ENCODE measurements around the gene TRIM49D2.
"Not testable (repeated sequence)": the region's sequence is repeated elsewhere in the genome, so short reads cannot be mapped to it uniquely, and the experiment has no call there.

TRIM49D2 gene, protein sequence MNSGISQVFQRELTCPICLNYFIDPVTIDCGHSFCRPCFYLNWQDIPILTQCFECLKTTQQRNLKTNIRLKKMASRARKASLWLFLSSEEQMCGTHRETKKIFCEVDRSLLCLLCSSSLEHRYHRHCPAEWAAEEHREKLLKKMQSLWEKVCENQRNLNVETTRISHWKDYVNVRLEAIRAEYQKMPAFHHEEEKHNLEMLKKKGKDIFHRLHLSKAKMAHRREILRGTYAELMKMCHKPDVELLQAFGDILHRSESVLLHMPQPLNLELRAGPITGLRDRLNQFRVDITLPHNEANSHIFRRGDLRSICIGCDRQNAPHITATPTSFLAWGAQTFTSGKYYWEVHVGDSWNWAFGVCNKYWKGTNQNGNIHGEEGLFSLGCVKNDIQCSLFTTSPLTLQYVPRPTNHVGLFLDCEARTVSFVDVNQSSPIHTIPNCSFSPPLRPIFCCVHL

DNA sequence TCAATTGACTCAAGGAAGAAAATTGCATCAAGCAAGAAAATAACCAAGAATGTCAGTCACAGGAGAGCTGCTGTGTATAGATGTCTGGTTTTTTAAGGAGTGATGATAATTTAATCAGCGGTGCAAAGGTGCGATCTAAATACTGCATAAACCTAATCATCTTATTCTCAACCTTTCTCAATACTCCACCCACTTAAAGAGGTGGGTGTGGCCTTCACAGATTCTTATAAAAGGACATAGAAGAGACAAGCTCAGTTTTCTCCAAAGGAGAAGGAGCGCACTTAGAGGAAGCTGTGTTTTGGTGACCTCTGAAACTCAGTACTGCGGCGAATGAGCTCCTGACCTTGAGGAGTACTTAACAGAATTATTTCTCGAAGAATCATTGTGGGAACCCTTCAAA is at the start of gene TRIM49D2:
Gene TRIM49D2, plus strand, starts transcription at position 301 of the 400 bp plus-strand sequence. CDS start 2,698 bp downstream, outside the sequence.
- not testable (repeated sequence) for DNase-seq

DNA sequence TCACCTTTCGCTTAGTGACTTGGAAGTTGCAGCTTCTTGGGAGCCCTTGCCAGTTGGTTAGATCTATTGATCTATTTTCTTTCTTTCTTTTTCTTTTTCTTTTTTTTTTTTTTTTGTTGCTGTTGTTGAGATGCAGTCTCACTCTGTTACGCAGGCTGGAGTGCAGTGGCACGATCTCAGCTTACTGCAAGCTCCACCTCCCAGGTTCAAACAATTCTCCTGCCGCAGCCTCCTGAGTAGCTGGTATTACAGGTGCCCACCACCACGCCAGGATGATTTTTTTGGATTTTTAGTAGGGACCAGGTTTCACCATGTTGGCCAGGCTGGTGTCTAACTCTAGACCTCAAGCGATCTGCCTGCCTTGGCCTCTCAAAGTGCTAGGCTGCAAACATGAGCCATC is 46.4 kb upstream of the TRIM49D2 start:
- DNase-seq: not testable (repeated sequence)

DNA sequence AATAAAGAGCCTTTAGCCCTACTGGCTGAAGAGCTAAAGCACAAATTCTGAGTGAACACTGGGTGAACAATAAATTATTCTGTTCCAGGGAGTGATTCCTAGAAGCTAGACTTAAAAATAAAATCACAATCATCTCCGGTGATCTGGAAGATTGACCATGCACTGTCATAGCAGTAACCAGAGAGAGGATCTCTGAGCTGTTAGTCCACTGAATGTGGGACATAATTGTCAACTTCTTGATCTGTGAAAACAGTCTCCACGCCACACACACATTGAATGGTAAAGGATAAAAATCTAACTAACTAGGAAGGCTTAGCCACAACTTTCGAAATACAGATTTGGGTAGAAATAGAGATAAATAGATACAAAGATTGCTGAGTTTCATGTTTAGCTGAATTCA is 30.6 kb upstream of the TRIM49D2 start:
- not testable (repeated sequence) for DNase-seq

DNA sequence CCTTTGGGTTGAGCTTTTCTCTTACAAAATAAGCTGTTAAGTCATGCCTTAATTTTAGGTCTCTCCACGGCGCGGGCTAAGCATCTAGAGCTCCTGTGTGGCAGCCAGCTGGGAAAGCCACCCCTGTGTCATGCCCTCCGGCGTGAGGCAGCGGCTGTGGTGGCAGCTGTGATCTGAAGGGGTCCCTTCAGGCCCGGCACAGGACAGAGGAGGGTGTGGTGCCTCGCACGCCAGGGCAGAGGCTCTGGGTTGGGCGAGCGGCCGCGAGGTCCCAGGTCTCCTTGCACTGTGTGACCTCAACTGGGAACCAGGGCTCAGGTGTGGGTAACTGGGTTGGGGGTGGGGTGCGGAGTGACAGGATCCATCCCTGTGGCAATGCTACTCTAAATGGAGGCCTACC is 23.1 kb upstream of the TRIM49D2 start:
- not testable (repeated sequence) for DNase-seq

DNA sequence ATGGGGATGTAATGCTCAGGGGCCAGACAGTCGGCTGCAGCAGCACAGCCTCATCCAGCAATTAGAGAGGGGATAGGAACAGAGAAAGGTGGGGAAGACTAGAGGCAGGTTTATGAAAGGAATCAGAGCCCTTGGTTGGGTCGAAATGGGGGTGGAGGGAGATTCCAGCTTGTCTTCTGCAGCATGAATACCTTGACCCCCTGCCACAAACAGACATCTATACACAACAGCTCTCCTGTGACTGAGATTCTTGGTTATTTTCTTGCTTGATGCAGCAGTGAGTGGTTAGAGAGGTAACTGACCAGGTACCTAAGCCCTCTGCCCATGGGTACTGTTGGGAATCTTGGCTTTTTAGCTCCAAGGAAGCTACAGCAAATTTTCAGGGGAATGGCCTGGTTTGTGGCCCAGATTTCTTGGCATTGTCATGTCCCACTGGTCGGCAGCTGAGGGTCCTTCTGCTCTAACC is 1.6 kb upstream of the TRIM49D2 start, which contains the start of gene TRIM49D1:
Gene TRIM49D1, minus strand, starts transcription at position 51 of the 466 bp plus-strand sequence. CDS start 4,535 bp downstream, outside the sequence.
- no peak for DNase-seq

DNA sequence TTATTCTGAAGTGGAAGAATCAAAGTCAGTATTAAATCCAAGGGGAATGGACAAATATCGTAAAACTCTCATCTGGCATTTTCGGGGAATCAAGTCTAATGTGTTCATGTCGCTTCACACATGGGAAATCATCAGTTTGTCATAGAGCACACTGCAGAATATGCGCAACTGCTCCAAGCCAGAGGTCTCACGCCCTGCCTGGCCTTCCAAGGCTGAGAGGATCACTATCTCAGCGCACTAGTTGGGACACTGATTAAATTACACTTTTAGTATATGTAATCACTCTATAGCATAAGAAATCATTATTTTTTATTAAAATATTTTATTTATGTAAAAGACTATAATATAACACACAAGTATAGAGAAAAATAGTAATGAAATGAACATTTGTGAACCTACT is 37.0 kb downstream of the TRIM49D2 start:
- DNase-seq: not testable (repeated sequence)

DNA sequence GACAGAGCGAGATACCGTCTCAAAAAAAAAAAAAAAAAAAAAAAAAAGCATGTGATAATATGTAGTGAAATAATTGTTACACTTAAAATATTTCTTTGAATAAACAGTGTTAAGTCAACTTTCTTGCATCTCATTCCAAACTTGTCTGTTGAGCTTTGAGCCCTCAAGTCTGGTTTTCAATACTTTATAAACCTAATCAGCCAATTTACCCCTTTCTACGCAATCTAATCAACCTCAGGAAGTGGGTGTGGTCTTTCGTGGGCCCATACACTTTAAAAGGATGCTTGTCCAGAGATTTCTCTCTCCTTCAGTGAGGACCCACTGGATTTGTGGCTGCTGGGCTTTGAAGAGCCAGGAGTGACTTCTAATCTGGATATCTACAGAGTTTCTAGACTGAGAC is 41.9 kb downstream of the TRIM49D2 start, which contains the start of gene TRIM64:
Gene TRIM64, plus strand, starts transcription at position 301 of the 400 bp plus-strand sequence. CDS start 2,467 bp downstream, outside the sequence.
- DNase-seq: not testable (repeated sequence)
